ENCODE measurements around the gene SERP2. TPM values are rescaled to one million over a fixed set of nuclear protein-coding genes. Genes with fewer than 3 reads are reported as not detected.

Gene SERP2
- total and polyA plus RNA-seq, 2 of the 8 experiments (the other 6 are each of a cell fraction or from before 2014, with no cell fraction given): 2.0 to 2.3 TPM

- no peak overlapping the region for H3K56ac ChIP-seq (replicated peaks; ENCODE audit: insufficient read length, low read depth, low read length)
- no peak overlapping the region for H3K27ac ChIP-seq (ENCODE audit: low read depth, low read length)
- H3K9ac ChIP-seq (replicated peaks in 1 of 4; ENCODE audit: extremely low read depth in 1 of 4, low read depth in 3 of 4, low read length in 3 of 4): no peak overlapping the region
- H3K4ac ChIP-seq (replicated peaks; ENCODE audit: insufficient read length, low read depth, low read length): no peak overlapping the region
- H3K79me2 ChIP-seq (ENCODE audit: control insufficient read depth in 1 of 2, insufficient read depth in 2 of 2, low read length in 2 of 2): no peaks in the 10 kb centered on the region
- H3K14ac ChIP-seq (ENCODE audit: insufficient read length): no peak overlapping the region
- no peak overlapping the region for H4K5ac ChIP-seq (ENCODE audit: insufficient read length, low read depth, low read length)
- no peak overlapping the region for H2BK120ac ChIP-seq (replicated peaks; ENCODE audit: low read depth, low read length)
- WGBS, 2 experiments (ENCODE audit: extremely low coverage in 1 of 2, insufficient coverage in 1 of 2, insufficient read length in 1 of 2, insufficient replicate concordance in 2 of 2, low coverage in 1 of 2, low lambda C conversion rate in 2 of 2, missing lambda C conversion rate in 1 of 2): 87% methylated on average over 2 of the region's 2 CpGs; no CpG with 5 or more reads in 1 of the 2 experiments
- H4K8ac ChIP-seq (ENCODE audit: extremely low read depth, insufficient read depth, low read length): no peak overlapping the region
- H3K9me3 ChIP-seq (ENCODE audit: insufficient read depth in 2 of 2, low read depth in 1 of 2, low read length in 1 of 2): no peaks in the 10 kb centered on the region; a peak in 1 of 4 replicates
- FAIRE-seq (no peak), DNase-seq (ENCODE audit: low read depth in 1 of 2, low spot score in 2 of 2) (no peak)
- POLR2A ChIA-PET (ENCODE audit: partially characterized antibody): interaction anchor here (8.1 kb wide), 1 partner anchor 8 kb away, joined by 80 read pairs; no protein-coding TSS in a partner anchor
- H3K4me1 ChIP-seq (replicated peaks in 1 of 4; ENCODE audit: control insufficient read depth in 3 of 4, insufficient read depth in 4 of 4, low read length in 3 of 4): peaks cover 0 to 3% (median under 1%) of the 10 kb centered on the region in 4 experiments; a peak in 4 of 7 replicates
- no peak overlapping the region for H2AK5ac ChIP-seq (ENCODE audit: low read depth, low read length)
- no peaks in the 10 kb centered on the region for H4K20me1 ChIP-seq (replicated peaks in 1 of 2; ENCODE audit: control insufficient read depth in 1 of 2, insufficient read depth in 2 of 2, low read length in 2 of 2)
- H3K4me2 ChIP-seq (ENCODE audit: insufficient read depth in 1 of 2, low read depth in 2 of 2, low read length in 2 of 2): no peak overlapping the region
- no peaks in the 10 kb centered on the region for H3K36me3 ChIP-seq (ENCODE audit: control insufficient read depth in 2 of 4, insufficient read depth in 4 of 4, low read length in 3 of 4)
- H2BK20ac ChIP-seq (ENCODE audit: low read length): 0 out of 2 replicates have a peak overlapping the region, but pooled peaks have one; percentile 17
- H2AFZ ChIP-seq (ENCODE audit: low read length): no peak overlapping the region
- no peak overlapping the region for H2BK5ac ChIP-seq (ENCODE audit: low read depth, low read length)
- H3K18ac ChIP-seq (ENCODE audit: extremely low read depth, low read length): no peak overlapping the region
- H2BK12ac ChIP-seq (ENCODE audit: low read depth, low read length): no peak overlapping the region
- no peaks in the 10 kb centered on the region; the same call in 1 of the 2 replicates for H3K79me1 ChIP-seq (ENCODE audit: low read depth, low read length)
- no peak overlapping the region for H2BK15ac ChIP-seq (ENCODE audit: low read length)
- H3K4me3 ChIP-seq (ENCODE audit: extremely low read depth in 1 of 4, insufficient read depth in 2 of 4, low read depth in 3 of 4, low read length in 4 of 4): no peak overlapping the region
- CTCF ChIA-PET (ENCODE audit: partially characterized antibody): interaction anchor here (0.6 to 1.2 kb wide), 4 partner anchors 10 to 468 kb away, joined by 3 read pairs; no protein-coding TSS in a partner anchor
- TF ChIP-seq CBX5 (IDR thresholded peaks at IDR 0.05; ENCODE audit: low read depth, low read length): no peak
- no peak for TF ChIP-seq CTBP2 (IDR thresholded peaks at IDR 0.05; ENCODE audit: borderline replicate concordance, insufficient read depth, insufficient read length, low read length)
- TF ChIP-seq CEBPB (IDR thresholded peaks at IDR 0.05; ENCODE audit: low read depth, low read length): no peak
- TF ChIP-seq, protein P1, sequence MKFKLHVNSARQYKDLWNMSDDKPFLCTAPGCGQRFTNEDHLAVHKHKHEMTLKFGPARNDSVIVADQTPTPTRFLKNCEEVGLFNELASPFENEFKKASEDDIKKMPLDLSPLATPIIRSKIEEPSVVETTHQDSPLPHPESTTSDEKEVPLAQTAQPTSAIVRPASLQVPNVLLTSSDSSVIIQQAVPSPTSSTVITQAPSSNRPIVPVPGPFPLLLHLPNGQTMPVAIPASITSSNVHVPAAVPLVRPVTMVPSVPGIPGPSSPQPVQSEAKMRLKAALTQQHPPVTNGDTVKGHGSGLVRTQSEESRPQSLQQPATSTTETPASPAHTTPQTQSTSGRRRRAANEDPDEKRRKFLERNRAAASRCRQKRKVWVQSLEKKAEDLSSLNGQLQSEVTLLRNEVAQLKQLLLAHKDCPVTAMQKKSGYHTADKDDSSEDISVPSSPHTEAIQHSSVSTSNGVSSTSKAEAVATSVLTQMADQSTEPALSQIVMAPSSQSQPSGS (IDR thresholded peaks at IDR 0.05; ENCODE audit: low read length): no peak
- TF ChIP-seq TAF1 (IDR thresholded peaks at IDR 0.05; ENCODE audit: low read depth, low read length): no peak
- no peak for TF ChIP-seq RBBP5 (IDR thresholded peaks at IDR 0.05; ENCODE audit: borderline replicate concordance, low read depth, low read length)
- no peak overlapping the region for H4K91ac ChIP-seq (replicated peaks; ENCODE audit: insufficient read length, low read length)
- H3K27me3 ChIP-seq (replicated peaks in 1 of 4; ENCODE audit: control insufficient read depth in 3 of 4, extremely low read depth in 1 of 4, insufficient read depth in 3 of 4, low read length in 3 of 4): no peaks in the 10 kb centered on the region
- H3K23ac ChIP-seq (ENCODE audit: insufficient read length): no peak overlapping the region
- no peaks in the 10 kb centered on the region for H3K23me2 ChIP-seq (ENCODE audit: low read depth, low read length)
Measured at GRCh38 chr13:44425815-44426078, 52.1 kb downstream of the SERP2 start.
